Tibial nerve (tissue), 4 donors: Measurements from ENCODE around the gene PWWP2B.

ENCODE experiments used
- EP300 ChIP-seq, 2 donors: sonication (generic); formaldehyde crosslinking; IDR thresholded peaks; one replicate each; pipeline ENCODE4 v1.6.1; 2017; ENCODE audit warnings: antibody characterized with exemption in 2 of 2, mild to moderate bottlenecking in 1 of 2
- TF ChIP-seq, protein P1 (sequence below), 5 experiments: fragments of 200-600 bp in 3 of 5; fragments of 450-650 bp in 2 of 5; sonication (generic) in 3 of 5; IDR thresholded peaks; one replicate each; pipeline ENCODE4 v1.5.1; 2016 to 2019; ENCODE audit warnings: antibody characterized with exemption in 5 of 5, mild to moderate bottlenecking in 3 of 5, moderate library complexity in 2 of 5

DNA sequence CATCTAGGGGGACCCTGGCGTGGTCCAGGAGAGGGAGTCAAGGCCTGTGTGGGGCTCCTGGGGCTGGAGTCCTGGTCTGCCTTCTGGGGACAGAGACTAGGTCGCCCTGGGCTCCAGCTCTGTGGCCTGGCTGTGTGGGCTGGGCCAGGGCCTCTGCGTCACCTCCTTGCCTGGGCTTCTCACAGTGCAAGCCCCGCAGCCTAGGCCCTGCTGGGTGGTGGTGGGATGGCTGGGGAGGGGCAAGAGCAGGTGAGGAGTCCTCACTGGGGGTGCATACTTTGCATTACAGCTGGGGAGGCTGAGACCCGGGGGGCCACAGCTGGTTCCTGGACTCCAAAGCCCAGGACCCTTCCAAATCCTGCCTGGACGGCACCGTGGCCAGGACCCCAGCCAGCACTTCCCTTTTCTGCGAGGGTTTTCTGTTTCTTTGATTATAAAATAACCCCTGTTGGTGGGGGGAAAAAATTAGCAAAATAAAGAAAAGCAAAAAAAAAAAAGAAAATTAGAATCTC is 23.5 kb downstream of the PWWP2B start:
- TF ChIP-seq, protein P1, sequence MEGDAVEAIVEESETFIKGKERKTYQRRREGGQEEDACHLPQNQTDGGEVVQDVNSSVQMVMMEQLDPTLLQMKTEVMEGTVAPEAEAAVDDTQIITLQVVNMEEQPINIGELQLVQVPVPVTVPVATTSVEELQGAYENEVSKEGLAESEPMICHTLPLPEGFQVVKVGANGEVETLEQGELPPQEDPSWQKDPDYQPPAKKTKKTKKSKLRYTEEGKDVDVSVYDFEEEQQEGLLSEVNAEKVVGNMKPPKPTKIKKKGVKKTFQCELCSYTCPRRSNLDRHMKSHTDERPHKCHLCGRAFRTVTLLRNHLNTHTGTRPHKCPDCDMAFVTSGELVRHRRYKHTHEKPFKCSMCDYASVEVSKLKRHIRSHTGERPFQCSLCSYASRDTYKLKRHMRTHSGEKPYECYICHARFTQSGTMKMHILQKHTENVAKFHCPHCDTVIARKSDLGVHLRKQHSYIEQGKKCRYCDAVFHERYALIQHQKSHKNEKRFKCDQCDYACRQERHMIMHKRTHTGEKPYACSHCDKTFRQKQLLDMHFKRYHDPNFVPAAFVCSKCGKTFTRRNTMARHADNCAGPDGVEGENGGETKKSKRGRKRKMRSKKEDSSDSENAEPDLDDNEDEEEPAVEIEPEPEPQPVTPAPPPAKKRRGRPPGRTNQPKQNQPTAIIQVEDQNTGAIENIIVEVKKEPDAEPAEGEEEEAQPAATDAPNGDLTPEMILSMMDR (IDR thresholded peaks at IDR 0.05): no peak
- no peak for TF ChIP-seq EP300 (IDR thresholded peaks at IDR 0.05)
